Measurements from ENCODE around the gene MON1B.
"Not testable (repeated sequence)": the region's sequence is repeated elsewhere in the genome, so short reads cannot be mapped to it uniquely, and the experiment has no call there.

MON1B gene

DNA sequence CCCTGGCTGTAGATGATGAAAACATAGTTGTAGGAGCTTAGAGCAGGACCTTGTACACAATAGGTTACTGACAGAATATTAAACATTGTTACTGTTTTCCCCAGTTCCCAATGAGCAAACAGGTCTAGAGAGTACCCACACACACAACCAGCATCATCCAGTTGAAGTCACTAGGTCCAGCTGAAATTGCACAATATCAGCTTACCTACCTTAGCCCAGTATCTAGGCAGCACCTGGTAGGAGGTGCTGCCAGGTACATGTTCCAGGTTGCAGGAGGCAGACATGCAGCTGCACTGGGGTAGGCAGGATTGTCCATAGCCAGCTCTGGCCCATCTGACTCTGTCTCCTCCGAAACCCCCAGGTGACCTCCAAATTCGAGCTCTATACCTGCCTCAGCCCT is 6.8 kb downstream of the MON1B start:
- no peak for DNase-seq (ENCODE audit: low spot score)

DNA sequence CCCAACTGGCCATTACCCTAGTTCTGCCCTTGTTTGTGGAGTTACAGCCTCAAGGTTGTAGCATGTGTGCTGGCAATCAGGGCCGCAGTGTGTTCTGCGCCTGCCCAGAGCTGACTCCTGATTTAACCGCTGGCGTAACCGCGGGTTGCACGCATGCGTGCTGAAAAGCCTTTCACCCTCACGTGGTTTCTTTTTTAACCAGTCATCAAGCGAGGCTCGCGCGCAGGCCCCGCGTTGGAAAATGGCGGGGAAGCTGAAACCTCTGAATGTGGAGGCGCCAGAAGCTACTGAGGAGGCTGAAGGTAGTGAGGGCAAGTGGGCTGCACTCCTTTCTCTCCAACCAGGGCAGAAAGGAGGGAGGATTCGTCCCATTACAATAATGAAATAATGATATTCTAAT is 8.2 kb downstream of the MON1B start, which contains the start of gene SYCE1L:
Gene SYCE1L, plus strand, starts transcription at position 198 of the 400 bp plus-strand sequence. Its CDS starts 44 bp downstream, at position 242.
- no peak for DNase-seq (ENCODE audit: low spot score)

DNA sequence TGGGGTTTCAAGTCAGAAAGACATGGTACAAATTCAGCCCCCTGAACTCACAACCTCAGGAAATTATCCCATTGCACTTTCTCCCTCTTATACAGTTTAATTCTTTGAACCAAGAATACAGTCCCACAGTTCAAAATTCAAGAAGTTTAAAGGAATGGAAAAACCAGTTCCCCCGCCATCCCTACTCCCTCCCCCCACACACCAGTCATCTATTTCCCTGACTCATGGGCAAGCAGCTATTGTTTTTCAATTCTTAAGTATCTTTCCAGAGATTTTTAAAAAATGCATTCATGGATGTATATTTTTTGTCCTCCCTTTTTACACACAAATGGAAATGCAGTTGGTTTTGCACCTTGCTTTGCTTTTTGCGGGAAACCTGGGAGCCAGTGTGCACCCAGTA is 15.5 kb downstream of the MON1B start:
- DNase-seq (ENCODE audit: low spot score): no peak

DNA sequence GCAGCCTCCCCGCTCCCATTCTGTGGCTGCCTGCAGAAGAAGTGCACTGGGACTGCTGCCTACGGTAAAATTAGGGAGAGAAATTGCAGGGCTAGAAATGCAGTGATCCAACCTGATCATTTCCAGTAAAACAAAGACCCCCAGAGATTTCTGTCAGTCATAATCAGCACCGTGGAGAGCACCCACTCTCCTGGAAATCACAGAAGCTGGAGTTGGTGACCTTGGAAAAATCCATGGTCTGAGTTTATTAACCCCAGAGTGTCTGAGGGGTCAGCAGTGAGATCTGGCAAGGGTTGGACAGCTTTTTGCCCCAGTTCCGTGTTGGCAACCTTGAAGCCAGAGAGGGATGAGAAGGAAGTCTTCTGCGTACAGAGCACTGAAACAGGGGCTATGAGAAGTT is 16.0 kb downstream of the MON1B start:
- no peak for DNase-seq (ENCODE audit: low spot score)

DNA sequence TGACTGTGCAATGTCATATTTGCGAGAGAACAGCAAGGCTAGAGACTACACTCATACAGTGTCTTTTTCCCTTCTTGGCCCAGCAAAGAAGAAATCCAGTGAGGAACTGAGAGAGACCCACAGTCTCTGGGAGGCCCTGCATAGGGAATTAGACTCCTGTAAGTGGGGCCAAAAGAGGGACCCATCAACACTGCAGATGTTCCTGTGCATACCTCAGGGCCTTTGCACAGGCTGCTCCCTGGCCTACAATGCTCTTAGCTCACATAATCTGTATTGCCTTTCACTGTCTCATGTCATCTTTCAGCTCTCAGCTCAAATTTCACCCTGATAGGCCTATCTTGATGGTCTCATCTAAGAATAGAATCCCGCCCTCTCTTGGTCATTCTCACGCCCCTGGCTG is 17.4 kb downstream of the MON1B start:
- DNase-seq (ENCODE audit: low spot score): no peak

DNA sequence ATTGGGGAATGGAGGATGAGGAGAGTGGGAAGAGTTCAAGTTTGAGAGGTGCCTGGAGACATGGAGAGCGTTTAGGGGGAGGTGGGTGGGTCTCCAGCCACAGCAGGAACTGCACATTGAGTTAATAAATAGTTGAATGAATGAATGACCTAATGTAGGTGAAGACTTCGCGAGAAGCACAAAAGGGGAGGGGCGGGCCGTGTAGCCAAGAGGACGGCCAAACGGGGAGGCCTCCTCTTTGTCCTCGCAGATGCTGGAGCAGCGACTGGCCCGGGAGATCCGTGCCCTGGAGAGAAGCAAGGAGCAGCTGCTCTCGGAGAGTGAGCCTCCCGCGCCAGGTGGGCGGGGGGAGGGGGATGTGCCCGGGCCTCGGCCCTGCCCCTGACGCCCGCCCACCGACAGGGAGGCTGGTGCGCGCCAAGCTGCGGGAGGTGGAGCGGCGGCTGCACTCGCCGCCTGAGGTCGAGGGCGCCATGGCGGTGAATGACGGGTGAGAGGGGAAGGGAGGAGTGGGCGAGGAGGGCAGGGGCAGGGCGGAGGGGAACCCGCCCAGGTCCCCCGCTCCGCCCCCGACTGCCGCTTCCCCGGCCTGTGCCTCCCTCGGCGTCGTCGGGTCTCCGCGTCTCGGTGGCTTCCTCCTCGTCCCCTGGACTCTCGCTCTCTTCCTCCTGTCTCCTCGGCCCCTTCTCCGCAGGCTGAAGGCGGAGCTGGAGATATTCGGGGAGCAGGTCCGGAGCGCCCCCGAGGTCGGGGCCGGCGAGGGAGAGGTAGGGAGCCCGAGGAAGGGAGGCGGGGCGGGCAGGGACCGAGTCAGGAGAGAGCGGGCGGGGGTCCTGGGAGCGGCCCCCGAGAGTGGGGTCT is 21.1 kb downstream of the MON1B start:
- DNase-seq (ENCODE audit: low spot score): peak; percentile 96

DNA sequence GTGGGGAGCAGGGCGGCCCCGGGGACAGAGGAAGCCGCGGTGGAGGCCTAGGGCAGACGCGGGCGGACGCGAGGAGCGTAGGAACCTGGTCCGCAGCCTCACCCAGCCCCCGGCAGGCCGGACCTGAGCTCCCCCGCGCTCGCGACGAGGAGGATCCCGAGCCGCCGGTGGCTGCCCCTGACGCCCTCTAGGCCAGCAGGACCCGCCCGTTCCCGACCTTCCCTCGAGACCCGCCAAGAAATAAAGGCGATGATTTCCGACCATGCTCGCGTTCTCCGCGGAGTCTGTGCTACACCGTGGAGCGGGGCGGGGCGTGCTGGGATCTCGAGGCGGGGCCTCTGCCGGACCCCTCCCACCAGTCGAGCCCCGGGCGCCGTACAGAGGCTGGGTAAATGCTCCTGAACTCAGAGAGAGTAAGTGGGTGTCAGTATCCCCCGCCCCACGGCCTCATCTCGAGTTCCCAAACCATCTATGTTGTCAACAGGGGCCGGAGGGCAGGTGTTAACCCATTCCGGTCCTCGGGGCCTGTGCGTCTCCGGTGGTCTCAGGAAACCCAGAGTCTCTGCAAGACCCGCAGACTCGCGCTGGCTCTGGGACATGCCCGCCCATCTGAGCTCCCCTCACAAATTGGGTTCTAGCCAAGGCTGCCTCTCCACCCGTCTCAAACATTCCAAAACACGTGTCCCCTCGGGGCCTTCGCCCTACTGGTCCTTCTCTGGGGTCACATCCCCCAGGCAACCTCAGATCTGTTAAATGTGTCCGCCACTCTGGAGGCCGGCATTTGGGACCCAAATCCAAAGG is 22.0 kb downstream of the MON1B start:
- DNase-seq (ENCODE audit: low spot score): peak; percentile 89

DNA sequence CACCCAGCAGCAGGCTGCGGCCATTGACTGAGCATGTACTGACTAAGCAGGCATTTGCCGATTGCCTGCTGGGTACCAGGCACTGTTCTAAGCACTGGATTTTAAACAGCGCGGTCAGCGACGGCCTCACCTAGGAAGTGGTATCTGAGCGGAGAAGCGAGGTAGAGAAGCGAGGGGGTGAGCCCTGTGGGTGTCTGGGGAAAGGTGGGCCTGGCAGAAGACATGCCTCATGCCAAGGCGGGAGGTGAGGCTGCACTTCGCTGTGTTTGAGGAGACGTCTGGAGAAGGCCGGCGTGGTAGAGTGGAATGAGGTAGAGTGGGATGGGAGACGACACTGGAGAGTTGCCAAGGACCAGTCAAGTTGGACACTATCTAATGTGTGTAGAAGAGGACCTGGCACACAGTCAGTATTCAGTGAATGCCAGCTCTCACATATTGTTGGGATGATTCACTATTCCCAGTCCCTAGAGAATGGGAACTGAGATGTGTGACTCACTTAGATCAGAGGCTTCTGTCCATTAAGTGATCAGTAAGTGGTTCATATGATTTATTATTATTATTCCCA is 22.6 kb downstream of the MON1B start:
- no peak for DNase-seq (ENCODE audit: low spot score)

DNA sequence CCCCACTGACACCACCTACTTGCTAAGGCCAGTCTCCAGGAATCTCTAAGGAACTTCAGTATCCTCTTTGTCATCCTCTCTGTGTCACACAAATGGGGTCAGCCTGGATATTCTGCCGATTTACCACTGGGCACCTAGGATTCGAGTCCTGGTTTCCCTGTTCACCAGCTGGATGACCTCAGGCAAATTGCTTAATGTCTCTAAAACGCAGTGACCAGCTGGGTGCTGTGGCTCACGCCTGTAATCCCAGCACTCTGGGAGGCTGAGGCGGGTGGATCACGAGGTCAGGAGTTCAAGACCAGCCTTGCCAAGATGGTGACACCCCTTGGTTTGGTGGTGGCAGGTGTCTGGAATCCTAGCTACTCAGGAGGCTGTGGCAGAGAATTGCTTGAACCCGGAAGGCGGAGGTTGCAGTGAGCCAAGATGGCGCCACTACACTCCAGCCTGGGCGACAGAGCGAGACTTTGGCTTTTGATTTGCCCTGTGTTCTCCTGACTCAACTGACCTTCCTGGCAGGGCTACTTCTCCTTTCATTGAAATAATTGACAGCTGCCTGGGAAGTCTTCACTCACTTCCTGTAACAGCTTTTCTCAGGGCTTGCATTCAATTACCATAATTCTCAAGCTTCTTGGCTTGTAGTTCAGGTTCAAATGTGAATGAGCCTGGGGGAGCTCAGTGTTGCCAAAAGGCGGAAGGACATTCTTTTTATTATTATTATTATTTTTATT is 23.6 kb downstream of the MON1B start:
- DNase-seq (ENCODE audit: low spot score): no peak

DNA sequence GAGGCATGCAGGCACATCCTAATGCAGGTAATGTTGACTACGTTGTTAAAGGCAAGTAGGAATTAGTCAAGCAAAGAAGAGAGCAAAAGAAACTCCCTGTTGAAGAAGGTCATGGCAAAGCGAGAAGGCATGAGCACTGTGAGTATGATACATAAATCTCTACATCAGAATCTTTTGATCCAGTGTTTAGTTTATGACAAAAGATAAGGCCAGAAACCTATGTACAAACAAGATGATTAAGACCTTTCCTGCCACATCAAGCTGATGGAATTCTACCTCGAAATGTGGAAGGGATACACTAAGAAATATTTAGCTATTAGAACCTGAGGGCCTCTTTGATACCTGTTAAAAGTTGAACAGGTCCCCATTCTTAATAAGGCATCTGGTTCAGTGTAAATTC is 28.4 kb downstream of the MON1B start:
- no peak for DNase-seq (ENCODE audit: low spot score)

DNA sequence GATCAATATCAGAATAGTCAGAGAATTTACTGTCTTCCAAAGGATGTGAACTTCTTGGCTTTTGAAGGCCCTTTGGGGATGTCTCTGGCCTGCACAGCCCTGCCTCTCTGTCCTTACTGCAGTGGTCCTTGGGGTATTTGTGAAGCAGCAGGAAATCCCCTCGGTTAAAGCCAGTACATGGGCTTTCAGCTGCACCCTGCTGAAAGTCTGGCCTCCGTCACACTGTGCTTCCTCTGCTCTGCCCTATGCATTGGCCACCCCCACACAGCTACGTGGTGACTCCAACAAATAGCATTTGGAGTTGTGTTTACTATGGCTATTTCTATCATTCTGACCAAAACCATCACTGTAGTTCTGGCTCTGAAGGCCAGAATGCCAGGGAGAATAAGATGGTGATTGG is 29.4 kb downstream of the MON1B start:
- no peak for DNase-seq (ENCODE audit: low spot score)

DNA sequence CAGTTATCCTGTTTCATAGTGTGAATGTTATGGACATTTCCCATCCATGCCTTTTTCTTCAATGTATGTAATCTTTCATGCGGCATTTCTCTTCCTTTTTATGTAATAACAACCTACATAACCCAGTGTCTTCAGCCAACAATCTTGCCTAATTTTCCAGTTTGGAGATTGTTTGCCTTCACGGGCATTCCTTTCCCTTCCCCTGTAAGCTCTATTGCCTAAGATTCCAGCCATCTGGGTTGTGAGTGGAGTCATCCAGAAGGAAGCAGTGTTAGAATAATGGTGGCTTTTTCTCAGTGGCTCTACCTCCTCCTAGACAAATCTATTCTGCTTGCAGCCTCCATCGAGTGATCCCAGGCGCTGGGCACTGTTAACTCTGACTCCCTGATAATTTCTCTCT is 30.5 kb downstream of the MON1B start:
- DNase-seq (ENCODE audit: low spot score): no peak

DNA sequence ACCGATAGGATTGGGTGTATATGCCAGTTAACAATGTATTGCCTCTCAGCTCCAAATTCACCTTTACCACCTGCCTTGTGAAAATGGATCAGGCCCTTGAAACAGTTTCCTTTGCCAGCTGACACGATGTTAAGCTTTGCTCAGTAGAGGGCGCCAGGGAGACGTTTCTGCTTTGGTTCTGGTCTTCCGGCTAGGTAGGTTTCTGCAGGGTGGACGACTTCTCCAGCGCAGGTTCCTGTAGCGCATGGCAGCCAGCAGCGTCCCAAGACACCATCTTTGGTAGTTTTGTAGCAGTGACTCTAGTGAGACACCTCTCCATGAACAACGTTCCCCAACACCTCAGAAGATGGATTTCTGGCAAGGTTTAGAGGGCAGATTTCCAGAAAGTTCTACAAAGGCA is 32.2 kb downstream of the MON1B start:
- peak; percentile 48 for DNase-seq (ENCODE audit: low spot score)

DNA sequence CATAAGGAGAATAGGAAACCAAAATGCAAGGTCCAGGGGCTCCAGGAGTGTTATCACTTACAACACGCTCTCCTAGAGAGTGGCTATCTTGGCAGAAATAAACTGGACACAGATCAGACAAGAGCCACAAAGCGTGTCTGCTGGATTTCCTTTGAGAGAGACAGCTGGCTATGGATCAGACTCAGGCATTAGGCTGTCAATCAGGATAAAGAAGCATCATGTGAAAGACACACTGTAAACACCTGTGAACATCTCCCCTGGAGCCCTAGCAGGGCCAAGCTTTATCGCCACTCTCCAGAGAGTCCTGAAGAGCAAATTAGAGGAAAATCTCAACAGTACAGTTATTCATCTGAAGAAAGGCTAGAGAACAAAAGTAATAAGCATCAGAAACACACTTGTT is 34.2 kb downstream of the MON1B start:
- DNase-seq (ENCODE audit: low spot score): no peak

DNA sequence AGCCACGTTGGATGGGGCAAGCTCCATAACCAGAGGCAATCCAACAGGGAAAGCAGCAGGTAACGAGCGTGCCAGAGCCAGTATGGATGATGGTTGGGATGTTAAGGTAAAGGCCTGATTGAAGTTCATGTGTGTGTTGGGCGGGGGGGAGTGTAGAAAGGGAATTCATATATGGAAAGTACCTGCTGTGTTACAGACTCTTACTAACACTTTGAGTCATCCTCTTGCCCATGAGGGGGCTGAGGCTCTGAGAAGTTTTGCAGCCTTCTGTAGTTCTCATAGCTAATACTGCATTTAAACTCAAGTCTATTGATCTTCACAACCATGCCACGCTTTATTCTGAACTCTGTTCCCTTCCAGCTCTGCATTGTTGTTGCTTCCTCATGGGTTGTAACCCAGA is 36.8 kb downstream of the MON1B start:
- DNase-seq (ENCODE audit: low spot score): no peak

DNA sequence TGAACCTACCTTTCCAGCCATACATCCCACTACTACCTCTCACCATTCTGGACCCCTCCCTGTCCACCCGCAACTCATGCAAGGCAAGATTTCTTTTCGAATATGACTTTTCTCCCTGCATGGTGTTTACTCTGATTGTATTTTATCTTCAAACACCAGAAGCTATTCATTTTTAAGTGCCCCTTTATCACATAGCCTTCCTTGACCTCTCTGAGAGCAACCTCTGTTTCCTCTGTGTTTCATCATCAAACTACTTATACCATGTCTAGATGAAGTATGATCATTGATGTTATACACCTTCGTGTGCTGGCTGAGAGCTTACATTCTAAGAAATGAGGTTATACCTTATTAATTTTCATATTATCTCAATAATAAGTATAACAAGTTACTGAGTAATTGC is 40.1 kb downstream of the MON1B start:
- no peak for DNase-seq (ENCODE audit: low spot score)

DNA sequence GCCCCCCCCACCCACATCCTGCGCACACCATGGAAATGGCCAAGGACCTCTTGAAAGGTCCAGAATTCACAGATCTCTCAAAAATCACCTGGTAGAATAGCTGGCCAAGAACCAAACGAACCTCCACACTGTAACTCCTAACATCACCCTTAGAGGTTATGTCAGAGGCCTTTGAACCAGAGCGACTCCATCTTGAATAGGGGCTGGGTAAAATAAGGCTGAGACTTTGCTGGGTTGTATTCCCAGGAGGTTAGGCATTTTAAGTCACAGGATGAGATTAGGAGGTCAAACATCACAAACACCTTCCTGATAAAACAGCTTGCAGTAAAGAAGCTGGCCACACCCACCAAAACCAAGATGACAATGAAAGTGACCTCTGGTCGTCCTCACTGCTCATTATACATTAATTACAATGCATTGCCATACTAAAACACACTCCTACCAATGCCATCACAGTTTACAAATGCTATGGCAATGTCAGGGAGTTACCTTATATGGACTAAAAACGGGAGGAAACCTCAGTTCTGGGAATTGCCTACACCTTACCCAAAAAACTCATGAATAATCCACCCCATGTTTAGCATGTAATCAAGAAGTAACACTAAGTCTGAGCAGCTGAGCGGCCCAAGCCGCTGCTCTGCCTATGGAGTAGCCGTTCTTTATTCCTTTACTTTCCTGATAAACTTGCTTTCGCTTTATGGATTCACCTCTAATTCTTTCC is 43.0 kb downstream of the MON1B start:
- no peak for DNase-seq (ENCODE audit: low spot score)

DNA sequence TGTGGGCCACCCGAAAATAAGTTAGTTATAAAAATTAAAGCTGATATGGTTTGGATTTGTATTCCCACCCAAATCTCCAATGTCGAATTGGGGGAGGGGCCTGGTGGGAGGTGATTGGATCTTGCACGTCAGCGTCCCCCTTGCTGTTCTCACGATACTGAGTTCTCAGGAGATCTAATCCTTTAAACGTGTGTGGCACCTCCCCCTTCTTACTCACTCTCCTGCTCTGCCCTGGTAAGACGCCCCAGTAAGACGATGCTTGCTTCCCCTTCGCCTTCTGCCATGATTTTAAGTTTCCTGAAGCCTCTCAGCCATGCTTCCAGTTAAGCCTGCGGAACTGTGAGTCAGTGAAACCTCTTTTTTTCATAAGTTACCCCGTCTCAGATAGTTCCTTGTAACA is 43.6 kb downstream of the MON1B start:
- DNase-seq (ENCODE audit: low spot score): peak; percentile 45

DNA sequence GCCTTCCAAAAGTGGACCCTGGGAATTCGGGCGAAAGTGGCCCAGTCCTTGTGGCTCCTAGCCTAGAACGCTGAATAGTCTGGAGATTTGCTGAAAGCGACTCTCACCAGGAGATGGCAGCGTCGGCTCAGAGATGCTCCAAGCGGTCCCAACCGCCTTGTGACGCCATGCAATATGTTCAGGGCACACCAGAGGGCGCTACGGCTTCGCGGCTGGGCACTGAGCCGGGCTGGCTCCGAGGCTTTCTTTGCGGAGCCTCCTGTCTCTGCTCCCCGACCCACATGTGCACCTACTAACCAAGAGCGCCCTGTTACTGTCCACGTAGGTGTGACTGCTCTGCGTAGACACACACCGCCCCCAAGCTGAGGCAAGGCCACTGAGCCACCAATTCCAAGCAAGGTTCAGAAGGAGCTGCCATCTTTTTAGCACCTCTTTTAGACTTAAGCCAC is 45.1 kb downstream of the MON1B start:
- peak; percentile 90 for DNase-seq (ENCODE audit: low spot score)

DNA sequence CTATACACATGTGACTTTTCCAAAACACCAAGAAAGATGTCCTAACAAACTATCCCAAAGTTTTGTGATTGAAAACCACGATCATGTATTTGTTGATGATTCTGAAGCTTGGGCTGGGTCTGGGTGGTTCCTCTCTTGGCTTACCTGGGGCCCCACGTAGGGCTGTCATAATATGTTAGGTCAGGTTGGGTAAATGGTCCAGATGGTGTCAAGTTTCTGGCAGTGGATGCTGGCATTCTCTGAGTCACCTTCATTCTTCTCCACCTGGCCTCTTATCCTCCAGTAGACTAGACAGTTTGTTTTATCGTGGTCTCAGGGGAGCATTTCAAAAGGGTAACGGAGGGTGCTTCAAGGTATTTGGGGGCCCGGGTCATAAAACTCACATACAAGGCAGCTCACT is 47.6 kb downstream of the MON1B start:
- no peak for DNase-seq (ENCODE audit: low spot score)

DNA sequence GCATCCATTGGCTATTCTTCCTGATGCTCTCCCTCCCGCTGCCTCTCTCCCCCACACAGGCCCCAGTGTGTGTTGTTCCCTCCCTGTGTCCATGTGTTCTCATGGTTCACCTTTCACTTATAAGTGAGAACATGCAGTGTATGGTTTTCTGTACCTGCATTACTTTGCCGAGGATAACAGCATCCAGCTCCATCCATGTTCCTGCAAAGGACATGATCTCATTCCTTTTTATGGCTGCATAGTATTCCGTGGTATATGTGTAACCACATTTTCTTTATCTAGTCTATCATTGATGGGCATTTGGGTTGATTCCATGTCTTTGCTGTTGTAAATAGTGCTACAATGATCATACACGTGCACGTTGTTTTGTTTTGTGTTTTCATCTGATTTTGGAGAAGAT is 51.5 kb downstream of the MON1B start:
- not testable (repeated sequence) for DNase-seq (ENCODE audit: low spot score)

DNA sequence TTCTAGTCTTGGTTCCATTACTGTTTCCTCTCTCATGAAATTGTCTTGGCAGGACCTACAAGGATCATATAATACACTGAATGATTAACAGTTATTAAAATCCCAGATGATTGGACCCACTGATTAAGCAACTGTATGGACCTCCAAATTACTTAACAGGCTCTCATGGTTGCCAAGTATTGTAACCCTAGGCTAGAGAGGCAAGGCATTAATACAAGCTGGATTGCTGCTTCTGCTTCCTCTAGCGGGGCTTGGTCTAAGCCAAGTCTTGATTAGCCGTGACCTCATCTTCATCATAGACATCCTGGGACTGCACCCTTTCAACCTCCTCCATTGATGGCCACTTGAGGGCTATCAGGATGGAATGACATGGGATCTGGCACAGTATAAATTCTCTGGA is 55.2 kb downstream of the MON1B start:
- no peak for DNase-seq (ENCODE audit: low spot score)

Data from D341Med (cell line).